NCI-H1105 (cell line): ENCODE measurements around the gene CDK11A.
"Not testable (repeated sequence)": the region's sequence is repeated elsewhere in the genome, so short reads cannot be mapped to it uniquely, and the experiment has no call there.

Experiments
- DNase-seq: peaks from one replicate; lab custom pipeline; 2025; lab: John Stamatoyannopoulos, UW

CDK11A gene

GRCh38 chr1:1683104-1683905 is 40.9 kb downstream of the CDK11A start:
- DNase-seq: no peak

GRCh38 chr1:1680912-1681273 is 43.3 kb downstream of the CDK11A start:
- DNase-seq: no peak

GRCh38 chr1:1680031-1680911 is 43.9 kb downstream of the CDK11A start:
- no peak for DNase-seq

- DNase-seq: no peak
These were observed 45.4 kb downstream of the CDK11A start for GRCh38 chr1:1678581-1679380.

- DNase-seq: no peak
These were observed 46.2 kb downstream of the CDK11A start for GRCh38 chr1:1677718-1678580.

GRCh38 chr1:1676087-1676486 is 48.1 kb downstream of the CDK11A start:
- not testable (repeated sequence) for DNase-seq

GRCh38 chr1:1675218-1675617 is 48.9 kb downstream of the CDK11A start:
- not testable (repeated sequence) for DNase-seq

- DNase-seq: not testable (repeated sequence)
These were observed 49.4 kb downstream of the CDK11A start for GRCh38 chr1:1674806-1675205.

GRCh38 chr1:1672181-1672965 is 51.8 kb downstream of the CDK11A start:
- no peak for DNase-seq

- DNase-seq: no peak
These were observed 52.6 kb downstream of the CDK11A start for GRCh38 chr1:1671365-1672119.

GRCh38 chr1:1670866-1671265 is 53.3 kb downstream of the CDK11A start:
- no peak for DNase-seq

GRCh38 chr1:1669468-1670440 is 54.4 kb downstream of the CDK11A start:
- no peak for DNase-seq

- no peak for DNase-seq
These were observed 57.6 kb downstream of the CDK11A start for GRCh38 chr1:1666526-1666925.

- no peak for DNase-seq
These were observed 58.3 kb downstream of the CDK11A start for GRCh38 chr1:1665815-1666251.

- DNase-seq: no peak
These were observed 59.0 kb downstream of the CDK11A start for GRCh38 chr1:1664941-1665814.

GRCh38 chr1:1664318-1664717 is 59.8 kb downstream of the CDK11A start:
- DNase-seq: not testable (repeated sequence)

- not testable (repeated sequence) for DNase-seq
These were observed 61.2 kb downstream of the CDK11A start for GRCh38 chr1:1662830-1663560.
